HepG2 (cell line): Measurements from ENCODE around the gene PGRMC2. TPM values are rescaled to one million over a fixed set of nuclear protein-coding genes. Genes with fewer than 3 reads are reported as not detected.

Experiments
- ARID5B ChIP-seq: IDR thresholded peaks from 2 replicates; pipeline ENCODE4 v1.4.0; 2020; ENCODE audit warnings: mild to moderate bottlenecking, missing genetic modification reagents
- ATF3 ChIP-seq: sonication (generic); formaldehyde crosslinking; IDR thresholded peaks from 2 replicates; pipeline ENCODE4 v1.4.0; 2020; ENCODE audit warnings: missing genetic modification reagents
- GTF3A ChIP-seq: sonication (generic); formaldehyde crosslinking; conservative IDR thresholded peaks from 2 replicates; pipeline ENCODE4 v1.4.0; 2020; ENCODE audit warnings: mild to moderate bottlenecking, missing genetic modification reagents
- KLF12 ChIP-seq: sonication (generic); formaldehyde crosslinking; IDR thresholded peaks from 2 replicates; pipeline ENCODE4 v1.4.0; 2020; ENCODE audit warnings: missing genetic modification reagents, borderline replicate concordance
- MED1 ChIP-seq: sonication (generic); formaldehyde crosslinking; IDR thresholded peaks from 2 replicates; pipeline ENCODE4 v1.4.0; 2020; ENCODE audit warnings: missing genetic modification reagents
- SCMH1 ChIP-seq: sonication (generic); formaldehyde crosslinking; IDR thresholded peaks from 2 replicates; pipeline ENCODE4 v1.9.0; 2021; ENCODE audit warnings: missing genetic modification reagents, mild to moderate bottlenecking, borderline replicate concordance
- SRF ChIP-seq: IDR thresholded peaks from 2 replicates; pipeline ENCODE4 v1.6.1; 2011; ENCODE audit warnings: mild to moderate bottlenecking, low read depth, low read length, moderate library complexity
- SRSF1 ChIP-seq: fragments of 200-400 bp; formaldehyde crosslinking; optimal IDR thresholded peaks from 2 replicates; pipeline ENCODE3; 2017; ENCODE audit warnings: mild to moderate bottlenecking, low read depth, low read length, moderate library complexity
- TSC22D2 ChIP-seq: sonication (generic); formaldehyde crosslinking; IDR thresholded peaks from 2 replicates; pipeline ENCODE4 v1.5.1; 2020; ENCODE audit warnings: missing genetic modification reagents, mild to moderate bottlenecking, borderline replicate concordance
- ZBTB10 ChIP-seq: sonication (generic); formaldehyde crosslinking; IDR thresholded peaks from 2 replicates; pipeline ENCODE4 v1.4.0; 2020; ENCODE audit warnings: missing genetic modification reagents, borderline replicate concordance
- ZNF496 ChIP-seq: sonication (generic); formaldehyde crosslinking; IDR thresholded peaks from 2 replicates; pipeline ENCODE4 v1.8.1; 2023; ENCODE audit warnings: mild to moderate bottlenecking, moderate library complexity, missing genetic modification reagents; ENCODE audit not compliant: insufficient replicate concordance
- ZNF570 ChIP-seq: sonication (generic); formaldehyde crosslinking; IDR thresholded peaks from 2 replicates; pipeline ENCODE4 v1.4.0; 2020; ENCODE audit warnings: mild to moderate bottlenecking, missing genetic modification reagents, borderline replicate concordance
- ZNF781 ChIP-seq: sonication (generic); formaldehyde crosslinking; IDR thresholded peaks from 2 replicates; pipeline ENCODE4 v1.5.1; 2020; ENCODE audit warnings: borderline replicate concordance, mild to moderate bottlenecking, missing genetic modification reagents; ENCODE audit errors: not compliant biosample characterization
- ZNF83 ChIP-seq: sonication (generic); formaldehyde crosslinking; IDR thresholded peaks from 2 replicates; pipeline ENCODE4 v1.4.0; 2020; ENCODE audit warnings: missing genetic modification reagents, mild to moderate bottlenecking, borderline replicate concordance
- polyA plus RNA-seq, 8 experiments: library from polyadenylated mRNA; depleted of rRNA in 3 of 8; stranded (reverse) in 7 of 8; unstranded in 1 of 8; fragments of >200 nt; fragmentation: Illumina TruSeq in 4 of 8; extraction: Trizol in 4 of 8; gene quantifications; 2 replicates each; pipeline versions ENCODE4 v1.2.1 to v1.2.3, GENCODE V29; 2011 to 2016; ENCODE audit warnings: low read depth in 4 of 8, missing spikeins in 1 of 8, mixed read lengths in 1 of 8; ENCODE audit not compliant: insufficient read depth in 1 of 8
- total RNA-seq, 5 experiments: library from RNA; depleted of rRNA; stranded (reverse); fragments of >200 nt; fragmentation: Illumina TruSeq; extraction: Trizol; gene quantifications; 2 replicates each; pipeline ENCODE4 v1.2.3, GENCODE V29; 2016; ENCODE audit warnings: low read depth in 1 of 5
- TF ChIP-seq, protein P1 (sequence below): fragments of 450-650 bp; IDR thresholded peaks from 2 replicates; pipeline ENCODE4 v1.6.1; 2017
- TF ChIP-seq, protein P2 (sequence below): sonication (generic); formaldehyde crosslinking; IDR thresholded peaks from 2 replicates; pipeline ENCODE4 v1.4.0; 2020; ENCODE audit warnings: missing genetic modification reagents

The PGRMC2 gene
- total and polyA plus RNA-seq, 2 of the 13 experiments (the other 11 are each of a cell fraction or from before 2014, with no cell fraction given) = 16.0 to 19.8 TPM

DNA sequence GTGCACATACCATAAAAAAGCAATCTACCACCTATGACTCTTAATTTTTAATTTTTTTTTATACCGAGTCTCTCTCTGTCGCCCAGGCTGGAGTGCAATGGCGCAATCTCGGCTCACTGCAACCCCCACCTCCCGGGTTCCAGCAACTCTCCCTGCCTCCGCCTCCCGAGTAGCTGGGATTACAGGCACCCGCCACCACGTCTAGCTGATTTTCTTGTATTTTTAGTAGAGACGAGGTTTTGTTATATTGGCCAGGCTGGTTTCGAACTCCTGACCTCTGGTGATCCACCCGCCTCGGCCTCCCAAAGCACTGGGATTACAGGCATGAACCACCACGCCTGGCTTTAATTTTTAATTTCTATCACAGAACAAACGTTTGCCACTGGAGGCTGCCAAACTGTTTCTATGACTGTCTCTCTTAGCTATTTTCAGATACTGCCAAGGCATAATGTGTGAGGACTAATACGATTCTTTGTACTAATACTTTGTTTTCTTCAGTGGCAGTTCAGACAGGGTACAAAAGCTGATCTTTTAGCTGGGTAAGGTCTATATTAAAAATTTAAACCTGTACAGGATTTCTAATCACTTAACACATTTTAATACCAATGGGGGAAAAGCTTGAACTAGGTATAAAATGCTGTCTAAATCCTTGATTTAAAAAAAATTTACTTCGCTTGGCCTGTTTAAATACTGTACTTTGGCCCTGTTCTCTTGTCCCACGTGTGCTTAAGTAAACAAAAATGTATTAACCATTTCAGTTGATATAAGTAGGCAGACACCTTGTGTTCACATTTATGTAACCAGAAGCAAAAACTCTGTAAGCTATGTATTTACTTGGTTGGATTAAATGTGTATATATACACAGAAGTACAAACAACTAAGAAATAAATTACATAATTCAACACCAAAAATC, 2.3 kb downstream of the PGRMC2 start (continued):
- TF ChIP-seq, protein P1, sequence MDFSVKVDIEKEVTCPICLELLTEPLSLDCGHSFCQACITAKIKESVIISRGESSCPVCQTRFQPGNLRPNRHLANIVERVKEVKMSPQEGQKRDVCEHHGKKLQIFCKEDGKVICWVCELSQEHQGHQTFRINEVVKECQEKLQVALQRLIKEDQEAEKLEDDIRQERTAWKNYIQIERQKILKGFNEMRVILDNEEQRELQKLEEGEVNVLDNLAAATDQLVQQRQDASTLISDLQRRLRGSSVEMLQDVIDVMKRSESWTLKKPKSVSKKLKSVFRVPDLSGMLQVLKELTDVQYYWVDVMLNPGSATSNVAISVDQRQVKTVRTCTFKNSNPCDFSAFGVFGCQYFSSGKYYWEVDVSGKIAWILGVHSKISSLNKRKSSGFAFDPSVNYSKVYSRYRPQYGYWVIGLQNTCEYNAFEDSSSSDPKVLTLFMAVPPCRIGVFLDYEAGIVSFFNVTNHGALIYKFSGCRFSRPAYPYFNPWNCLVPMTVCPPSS = no peak
- TF ChIP-seq ZNF570 (CRISPR knock-in tag) (no peak), ZNF496 (CRISPR knock-in tag) (no peak), GTF3A (CRISPR knock-in tag) (no peak), ATF3 (CRISPR knock-in tag) (no peak), KLF12 (CRISPR knock-in tag) (no peak), SRSF1 (no peak), ZNF83 (CRISPR knock-in tag) (no peak), TSC22D2 (CRISPR knock-in tag) (no peak), ZNF781 (CRISPR knock-in tag) (no peak), SCMH1 (no peak), ZBTB10 (CRISPR knock-in tag) (no peak), ARID5B (CRISPR knock-in tag) (peak; percentile 62), MED1 (peak; percentile 13; the same call in 1 of the 2 replicates), SRF (no peak)
- TF ChIP-seq, protein P2, sequence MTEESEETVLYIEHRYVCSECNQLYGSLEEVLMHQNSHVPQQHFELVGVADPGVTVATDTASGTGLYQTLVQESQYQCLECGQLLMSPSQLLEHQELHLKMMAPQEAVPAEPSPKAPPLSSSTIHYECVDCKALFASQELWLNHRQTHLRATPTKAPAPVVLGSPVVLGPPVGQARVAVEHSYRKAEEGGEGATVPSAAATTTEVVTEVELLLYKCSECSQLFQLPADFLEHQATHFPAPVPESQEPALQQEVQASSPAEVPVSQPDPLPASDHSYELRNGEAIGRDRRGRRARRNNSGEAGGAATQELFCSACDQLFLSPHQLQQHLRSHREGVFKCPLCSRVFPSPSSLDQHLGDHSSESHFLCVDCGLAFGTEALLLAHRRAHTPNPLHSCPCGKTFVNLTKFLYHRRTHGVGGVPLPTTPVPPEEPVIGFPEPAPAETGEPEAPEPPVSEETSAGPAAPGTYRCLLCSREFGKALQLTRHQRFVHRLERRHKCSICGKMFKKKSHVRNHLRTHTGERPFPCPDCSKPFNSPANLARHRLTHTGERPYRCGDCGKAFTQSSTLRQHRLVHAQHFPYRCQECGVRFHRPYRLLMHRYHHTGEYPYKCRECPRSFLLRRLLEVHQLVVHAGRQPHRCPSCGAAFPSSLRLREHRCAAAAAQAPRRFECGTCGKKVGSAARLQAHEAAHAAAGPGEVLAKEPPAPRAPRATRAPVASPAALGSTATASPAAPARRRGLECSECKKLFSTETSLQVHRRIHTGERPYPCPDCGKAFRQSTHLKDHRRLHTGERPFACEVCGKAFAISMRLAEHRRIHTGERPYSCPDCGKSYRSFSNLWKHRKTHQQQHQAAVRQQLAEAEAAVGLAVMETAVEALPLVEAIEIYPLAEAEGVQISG (CRISPR knock-in tag) = peak; percentile 36; the same call in 1 of the 2 replicates
